ENCODE results near the gene SKA3. TPM values are rescaled to one million over a fixed set of nuclear protein-coding genes. Genes with fewer than 3 reads are reported as not detected.
A peak's percentile ranks its signal among the peaks of the same experiment; 100 is the strongest.
"Not testable (repeated sequence)": the region's sequence is repeated elsewhere in the genome, so short reads cannot be mapped to it uniquely, and the experiment has no call there.

The SKA3 gene
- total RNA-seq, 1 donor = 13.8 TPM

DNA sequence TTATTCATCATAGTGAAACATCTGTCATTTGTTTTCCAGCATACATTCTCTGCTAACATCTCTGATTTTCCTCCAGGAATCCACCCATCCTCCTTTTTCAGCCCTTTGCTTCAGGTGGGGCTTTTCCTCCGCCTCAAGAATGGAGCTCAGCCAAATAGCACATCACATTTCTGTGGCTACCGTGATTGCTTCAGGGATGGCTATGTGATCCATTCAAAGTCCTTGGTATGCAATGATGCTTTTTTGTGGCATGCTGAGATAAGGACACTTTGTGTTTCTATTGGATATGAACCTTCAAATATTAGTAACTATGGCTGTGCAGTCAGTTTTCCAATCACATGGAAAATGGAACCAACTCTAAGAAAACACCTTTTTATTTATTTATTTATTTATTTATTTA lies 18.4 kb upstream of the SKA3 start:
- not testable (repeated sequence) for H3K27ac ChIP-seq (ENCODE audit: low read depth, low read length); H3K27me3 ChIP-seq (ENCODE audit: insufficient read depth, low read length); H3K9me3 ChIP-seq (ENCODE audit: low read depth, low read length); H3K4me1 ChIP-seq (ENCODE audit: insufficient read depth, low read length); H2AFZ ChIP-seq (ENCODE audit: low read length); H3K79me2 ChIP-seq (ENCODE audit: insufficient read depth, low read length); H3K4me2 ChIP-seq (ENCODE audit: insufficient read depth, low read length); DNase-seq (ENCODE audit: insufficient read length, low spot score, missing footprints); H3K4me3 ChIP-seq (ENCODE audit: insufficient read depth, low read length); H3K36me3 ChIP-seq (ENCODE audit: insufficient read depth, low read length); H4K20me1 ChIP-seq (ENCODE audit: insufficient read depth, low read length)

GRCh38 chr13:21186410-21186809 lies 10.1 kb upstream of the SKA3 start:
- DNase-seq (ENCODE audit: insufficient read length, low spot score, missing footprints); H2AFZ ChIP-seq (ENCODE audit: low read length); H3K9me3 ChIP-seq (ENCODE audit: low read depth, low read length); H4K20me1 ChIP-seq (ENCODE audit: insufficient read depth, low read length); H3K4me1 ChIP-seq (ENCODE audit: insufficient read depth, low read length); H3K4me3 ChIP-seq (ENCODE audit: insufficient read depth, low read length); H3K79me2 ChIP-seq (ENCODE audit: insufficient read depth, low read length); H3K36me3 ChIP-seq (ENCODE audit: insufficient read depth, low read length); H3K27ac ChIP-seq (ENCODE audit: low read depth, low read length); H3K27me3 ChIP-seq (ENCODE audit: insufficient read depth, low read length); H3K4me2 ChIP-seq (ENCODE audit: insufficient read depth, low read length): not testable (repeated sequence)

GRCh38 chr13:21181671-21182070 lies 5.3 kb upstream of the SKA3 start:
- TF ChIP-seq, protein P1, sequence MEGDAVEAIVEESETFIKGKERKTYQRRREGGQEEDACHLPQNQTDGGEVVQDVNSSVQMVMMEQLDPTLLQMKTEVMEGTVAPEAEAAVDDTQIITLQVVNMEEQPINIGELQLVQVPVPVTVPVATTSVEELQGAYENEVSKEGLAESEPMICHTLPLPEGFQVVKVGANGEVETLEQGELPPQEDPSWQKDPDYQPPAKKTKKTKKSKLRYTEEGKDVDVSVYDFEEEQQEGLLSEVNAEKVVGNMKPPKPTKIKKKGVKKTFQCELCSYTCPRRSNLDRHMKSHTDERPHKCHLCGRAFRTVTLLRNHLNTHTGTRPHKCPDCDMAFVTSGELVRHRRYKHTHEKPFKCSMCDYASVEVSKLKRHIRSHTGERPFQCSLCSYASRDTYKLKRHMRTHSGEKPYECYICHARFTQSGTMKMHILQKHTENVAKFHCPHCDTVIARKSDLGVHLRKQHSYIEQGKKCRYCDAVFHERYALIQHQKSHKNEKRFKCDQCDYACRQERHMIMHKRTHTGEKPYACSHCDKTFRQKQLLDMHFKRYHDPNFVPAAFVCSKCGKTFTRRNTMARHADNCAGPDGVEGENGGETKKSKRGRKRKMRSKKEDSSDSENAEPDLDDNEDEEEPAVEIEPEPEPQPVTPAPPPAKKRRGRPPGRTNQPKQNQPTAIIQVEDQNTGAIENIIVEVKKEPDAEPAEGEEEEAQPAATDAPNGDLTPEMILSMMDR (IDR thresholded peaks at IDR 0.05; ENCODE audit: extremely low read depth, low read depth, low read length) = no peak
- Histone ChIP-seq H3K27ac (ENCODE audit: low read depth, low read length) (no peak overlapping the region), H3K4me1 (ENCODE audit: insufficient read depth, low read length) (peaks cover 9% of the 10 kb centered on the region), H3K4me3 (ENCODE audit: insufficient read depth, low read length) (no peak overlapping the region), H3K4me2 (ENCODE audit: insufficient read depth, low read length) (no peak overlapping the region), H3K79me2 (ENCODE audit: insufficient read depth, low read length) (peaks cover 13% of the 10 kb centered on the region), H4K20me1 (ENCODE audit: insufficient read depth, low read length) (no peaks in the 10 kb centered on the region), H3K36me3 (ENCODE audit: insufficient read depth, low read length) (no peaks in the 10 kb centered on the region), H2AFZ (ENCODE audit: low read length) (no peak overlapping the region), H3K9me3 (ENCODE audit: low read depth, low read length) (no peaks in the 10 kb centered on the region), H3K27me3 (ENCODE audit: insufficient read depth, low read length) (no peaks in the 10 kb centered on the region)
- no peak for DNase-seq (ENCODE audit: insufficient read length, low spot score, missing footprints)

- Histone ChIP-seq H3K27ac (ENCODE audit: low read depth, low read length) (peak overlapping the region; percentile 80), H3K4me3 (ENCODE audit: insufficient read depth, low read length) (peak overlapping the region; percentile 99), H3K27me3 (ENCODE audit: insufficient read depth, low read length) (no peaks in the 10 kb centered on the region), H4K20me1 (ENCODE audit: insufficient read depth, low read length) (no peaks in the 10 kb centered on the region), H3K36me3 (ENCODE audit: insufficient read depth, low read length) (no peaks in the 10 kb centered on the region), H3K4me2 (ENCODE audit: insufficient read depth, low read length) (peak overlapping the region; percentile 87), H3K79me2 (ENCODE audit: insufficient read depth, low read length) (peaks cover 35% of the 10 kb centered on the region), H3K4me1 (ENCODE audit: insufficient read depth, low read length) (peaks cover 13% of the 10 kb centered on the region), H2AFZ (ENCODE audit: low read length) (peak overlapping the region; percentile 98), H3K9me3 (ENCODE audit: low read depth, low read length) (no peaks in the 10 kb centered on the region)
- DNase-seq (ENCODE audit: insufficient read length, low spot score, missing footprints) = no peak
- TF ChIP-seq, protein P1 (IDR thresholded peaks at IDR 0.05; ENCODE audit: extremely low read depth, low read depth, low read length) = no peak
Observed at GRCh38 chr13:21176982-21177284, 581 bp upstream of the SKA3 start.

GRCh38 chr13:21175656-21176214 lies 617 bp downstream of the SKA3 start:
- Histone ChIP-seq H3K36me3 (ENCODE audit: insufficient read depth, low read length) (no peaks in the 10 kb centered on the region), H4K20me1 (ENCODE audit: insufficient read depth, low read length) (no peaks in the 10 kb centered on the region), H3K27ac (ENCODE audit: low read depth, low read length) (peak overlapping the region; percentile 80), H3K4me3 (ENCODE audit: insufficient read depth, low read length) (peak overlapping the region; percentile 99), H2AFZ (ENCODE audit: low read length) (peak overlapping the region; percentile 98), H3K27me3 (ENCODE audit: insufficient read depth, low read length) (no peaks in the 10 kb centered on the region), H3K4me2 (ENCODE audit: insufficient read depth, low read length) (peak overlapping the region; percentile 87), H3K9me3 (ENCODE audit: low read depth, low read length) (no peaks in the 10 kb centered on the region), H3K4me1 (ENCODE audit: insufficient read depth, low read length) (peaks cover 14% of the 10 kb centered on the region), H3K79me2 (ENCODE audit: insufficient read depth, low read length) (peaks cover 37% of the 10 kb centered on the region)
- TF ChIP-seq, protein P1 (IDR thresholded peaks at IDR 0.05; ENCODE audit: extremely low read depth, low read depth, low read length) = no peak
- no peak for DNase-seq (ENCODE audit: insufficient read length, low spot score, missing footprints)

GRCh38 chr13:21173767-21174166 lies 2.6 kb downstream of the SKA3 start:
- not testable (repeated sequence) for H2AFZ ChIP-seq (ENCODE audit: low read length)

More at GRCh38 chr13:21173767-21174166, 2.6 kb downstream of the SKA3 start:
- H3K4me2 ChIP-seq (ENCODE audit: insufficient read depth, low read length); H4K20me1 ChIP-seq (ENCODE audit: insufficient read depth, low read length); H3K36me3 ChIP-seq (ENCODE audit: insufficient read depth, low read length); H3K4me3 ChIP-seq (ENCODE audit: insufficient read depth, low read length); H3K27me3 ChIP-seq (ENCODE audit: insufficient read depth, low read length); H3K9me3 ChIP-seq (ENCODE audit: low read depth, low read length); H3K27ac ChIP-seq (ENCODE audit: low read depth, low read length); DNase-seq (ENCODE audit: insufficient read length, low spot score, missing footprints): not testable (repeated sequence)
- Histone ChIP-seq H3K79me2 (ENCODE audit: insufficient read depth, low read length) (peaks cover 42% of the 10 kb centered on the region), H3K4me1 (ENCODE audit: insufficient read depth, low read length) (peaks cover 19% of the 10 kb centered on the region)

Data from osteoblast (primary cell).